Measurements from ENCODE around the gene DOCK1.

DNA sequence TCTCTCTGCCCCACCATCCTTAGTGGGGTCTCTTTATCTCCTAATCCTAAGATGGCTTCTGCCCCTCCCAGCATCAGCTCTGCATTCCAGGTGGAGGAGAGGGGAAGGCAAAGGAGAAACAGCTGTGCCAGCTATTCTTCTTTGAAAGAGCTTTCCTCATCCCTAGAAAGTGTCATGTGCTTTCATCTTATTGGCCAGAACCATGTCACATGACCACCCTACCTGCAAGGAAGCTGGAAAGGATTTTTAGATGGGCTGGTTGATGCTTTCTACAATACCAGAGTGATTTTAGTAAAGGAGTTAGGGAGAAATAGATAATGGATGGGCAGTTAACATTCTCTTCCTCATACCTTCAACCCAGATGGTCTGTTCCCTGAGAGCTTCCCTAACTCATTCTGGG is 150.0 kb downstream of the DOCK1 start:
- TF ChIP-seq, protein P1, sequence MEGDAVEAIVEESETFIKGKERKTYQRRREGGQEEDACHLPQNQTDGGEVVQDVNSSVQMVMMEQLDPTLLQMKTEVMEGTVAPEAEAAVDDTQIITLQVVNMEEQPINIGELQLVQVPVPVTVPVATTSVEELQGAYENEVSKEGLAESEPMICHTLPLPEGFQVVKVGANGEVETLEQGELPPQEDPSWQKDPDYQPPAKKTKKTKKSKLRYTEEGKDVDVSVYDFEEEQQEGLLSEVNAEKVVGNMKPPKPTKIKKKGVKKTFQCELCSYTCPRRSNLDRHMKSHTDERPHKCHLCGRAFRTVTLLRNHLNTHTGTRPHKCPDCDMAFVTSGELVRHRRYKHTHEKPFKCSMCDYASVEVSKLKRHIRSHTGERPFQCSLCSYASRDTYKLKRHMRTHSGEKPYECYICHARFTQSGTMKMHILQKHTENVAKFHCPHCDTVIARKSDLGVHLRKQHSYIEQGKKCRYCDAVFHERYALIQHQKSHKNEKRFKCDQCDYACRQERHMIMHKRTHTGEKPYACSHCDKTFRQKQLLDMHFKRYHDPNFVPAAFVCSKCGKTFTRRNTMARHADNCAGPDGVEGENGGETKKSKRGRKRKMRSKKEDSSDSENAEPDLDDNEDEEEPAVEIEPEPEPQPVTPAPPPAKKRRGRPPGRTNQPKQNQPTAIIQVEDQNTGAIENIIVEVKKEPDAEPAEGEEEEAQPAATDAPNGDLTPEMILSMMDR (conservative IDR thresholded peaks at IDR 0.05; ENCODE audit: low read length), result no peak
- TF ChIP-seq EZH2phosphoT487 (IDR thresholded peaks at IDR 0.05; ENCODE audit: borderline replicate concordance), result no peak
